Upper lobe of left lung (tissue), 4 donors: ENCODE measurements around the gene DUSP2.

Experiments used
- CTCF ChIP-seq, 6 experiments: fragments of 450-650 bp in 4 of 6; fragments of 200-600 bp in 2 of 6; sonication (generic) in 2 of 6; IDR thresholded peaks; one replicate each; pipeline ENCODE4 v1.5.1; 2016 to 2019; ENCODE audit warnings: antibody characterized with exemption in 6 of 6
- POLR2A ChIP-seq, 4 donors: fragments of 450-650 bp; IDR thresholded peaks; one replicate each; pipeline ENCODE4 v1.5.1; 2016 to 2017; ENCODE audit warnings: antibody characterized with exemption in 4 of 4, mild to moderate bottlenecking in 2 of 4
- POLR2AphosphoS5 ChIP-seq, 2 donors: sonication (generic); formaldehyde crosslinking; IDR thresholded peaks; one replicate each; pipeline ENCODE4 v1.5.1; 2017; ENCODE audit warnings: antibody characterized with exemption in 2 of 2

GRCh38 chr2:96167407-96168013 lies 22.3 kb upstream of the DUSP2 start:
- TF ChIP-seq CTCF (IDR thresholded peaks at IDR 0.05): no peak
- no peak for TF ChIP-seq POLR2A (IDR thresholded peaks at IDR 0.05)
- TF ChIP-seq POLR2AphosphoS5 (IDR thresholded peaks at IDR 0.05): no peak
